ENCODE data around the gene APOA5. TPM values are rescaled to one million over a fixed set of nuclear protein-coding genes. Genes with fewer than 3 reads are reported as not detected.
A peak's percentile ranks its signal among the peaks of the same experiment; 100 is the strongest.

Gene APOA5
- total and polyA plus RNA-seq, 2 of the 13 experiments (the other 11 are each of a cell fraction or from before 2014, with no cell fraction given), result 44.0 to 49.1 TPM

- TF ChIP-seq MIXL1 (CRISPR knock-in tag; IDR thresholded peaks at IDR 0.05) (peak; percentile 57; the same call in 1 of the 2 replicates), ZNF766 (CRISPR knock-in tag; IDR thresholded peaks at IDR 0.05; ENCODE audit: borderline replicate concordance) (no peak), GFI1 (CRISPR knock-in tag; IDR thresholded peaks at IDR 0.05; ENCODE audit: borderline replicate concordance) (peak; percentile 73; the same call in 1 of the 2 replicates), ZIK1 (CRISPR knock-in tag; IDR thresholded peaks at IDR 0.05; ENCODE audit: borderline replicate concordance, low read depth) (peak; percentile 72; the same call in 1 of the 2 replicates), NONO (IDR thresholded peaks at IDR 0.05) (no peak), NONO (CRISPR knock-in tag; conservative IDR thresholded peaks at IDR 0.05) (peak; percentile 88), MAZ (IDR thresholded peaks at IDR 0.05; ENCODE audit: borderline replicate concordance, low read depth, low read length) (peak; percentile 91), MAZ (CRISPR knock-in tag; IDR thresholded peaks at IDR 0.05; ENCODE audit: low read depth) (peak; percentile 98), JUND (CRISPR knock-in tag; IDR thresholded peaks at IDR 0.05) (0 out of 2 replicates have a peak, but pooled peaks have one; percentile 8), ZSCAN21 (CRISPR knock-in tag; IDR thresholded peaks at IDR 0.05; ENCODE audit: borderline replicate concordance) (peak; percentile 94), FOXP1 (IDR thresholded peaks at IDR 0.05) (no peak), FOXP1 (CRISPR knock-in tag; IDR thresholded peaks at IDR 0.05) (no peak), NFE2L1 (CRISPR knock-in tag; IDR thresholded peaks at IDR 0.05; ENCODE audit: borderline replicate concordance) (no peak), ELF3 (CRISPR knock-in tag; IDR thresholded peaks at IDR 0.05) (peak; percentile 91), RBFOX2 (IDR thresholded peaks at IDR 0.05; ENCODE audit: low read depth, low read length) (peak; percentile 97), ZNF691 (CRISPR knock-in tag; IDR thresholded peaks at IDR 0.05; ENCODE audit: borderline replicate concordance, low read depth) (peak; percentile 92; the same call in 1 of the 2 replicates), SIX1 (CRISPR knock-in tag; IDR thresholded peaks at IDR 0.05; ENCODE audit: borderline replicate concordance) (no peak), ZFP41 (CRISPR knock-in tag; IDR thresholded peaks at IDR 0.05; ENCODE audit: borderline replicate concordance) (no peak), ZNF619 (CRISPR knock-in tag; IDR thresholded peaks at IDR 0.05) (no peak), KLF11 (CRISPR knock-in tag; IDR thresholded peaks at IDR 0.05) (0 out of 2 replicates have a peak, but pooled peaks have one; percentile 33), SUZ12 (IDR thresholded peaks at IDR 0.05; ENCODE audit: low read depth, low read length) (no peak), SATB2 (CRISPR knock-in tag; IDR thresholded peaks at IDR 0.05) (peak; percentile 65), ZFP36L1 (CRISPR knock-in tag; IDR thresholded peaks at IDR 0.05) (no peak), AGO1 (IDR thresholded peaks at IDR 0.05; ENCODE audit: low read depth, low read length, poor library complexity, severe bottlenecking) (peak; percentile 69), ZFP82 (CRISPR knock-in tag; IDR thresholded peaks at IDR 0.05; ENCODE audit: borderline replicate concordance) (0 out of 2 replicates have a peak, but pooled peaks have one; percentile 56)
- TF ChIP-seq, protein P1, sequence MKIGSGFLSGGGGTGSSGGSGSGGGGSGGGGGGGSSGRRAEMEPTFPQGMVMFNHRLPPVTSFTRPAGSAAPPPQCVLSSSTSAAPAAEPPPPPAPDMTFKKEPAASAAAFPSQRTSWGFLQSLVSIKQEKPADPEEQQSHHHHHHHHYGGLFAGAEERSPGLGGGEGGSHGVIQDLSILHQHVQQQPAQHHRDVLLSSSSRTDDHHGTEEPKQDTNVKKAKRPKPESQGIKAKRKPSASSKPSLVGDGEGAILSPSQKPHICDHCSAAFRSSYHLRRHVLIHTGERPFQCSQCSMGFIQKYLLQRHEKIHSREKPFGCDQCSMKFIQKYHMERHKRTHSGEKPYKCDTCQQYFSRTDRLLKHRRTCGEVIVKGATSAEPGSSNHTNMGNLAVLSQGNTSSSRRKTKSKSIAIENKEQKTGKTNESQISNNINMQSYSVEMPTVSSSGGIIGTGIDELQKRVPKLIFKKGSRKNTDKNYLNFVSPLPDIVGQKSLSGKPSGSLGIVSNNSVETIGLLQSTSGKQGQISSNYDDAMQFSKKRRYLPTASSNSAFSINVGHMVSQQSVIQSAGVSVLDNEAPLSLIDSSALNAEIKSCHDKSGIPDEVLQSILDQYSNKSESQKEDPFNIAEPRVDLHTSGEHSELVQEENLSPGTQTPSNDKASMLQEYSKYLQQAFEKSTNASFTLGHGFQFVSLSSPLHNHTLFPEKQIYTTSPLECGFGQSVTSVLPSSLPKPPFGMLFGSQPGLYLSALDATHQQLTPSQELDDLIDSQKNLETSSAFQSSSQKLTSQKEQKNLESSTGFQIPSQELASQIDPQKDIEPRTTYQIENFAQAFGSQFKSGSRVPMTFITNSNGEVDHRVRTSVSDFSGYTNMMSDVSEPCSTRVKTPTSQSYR (CRISPR knock-in tag; IDR thresholded peaks at IDR 0.05; ENCODE audit: borderline replicate concordance), result peak; percentile 68; the same call in 1 of the 2 replicates
- TF ChIP-seq, protein P2, sequence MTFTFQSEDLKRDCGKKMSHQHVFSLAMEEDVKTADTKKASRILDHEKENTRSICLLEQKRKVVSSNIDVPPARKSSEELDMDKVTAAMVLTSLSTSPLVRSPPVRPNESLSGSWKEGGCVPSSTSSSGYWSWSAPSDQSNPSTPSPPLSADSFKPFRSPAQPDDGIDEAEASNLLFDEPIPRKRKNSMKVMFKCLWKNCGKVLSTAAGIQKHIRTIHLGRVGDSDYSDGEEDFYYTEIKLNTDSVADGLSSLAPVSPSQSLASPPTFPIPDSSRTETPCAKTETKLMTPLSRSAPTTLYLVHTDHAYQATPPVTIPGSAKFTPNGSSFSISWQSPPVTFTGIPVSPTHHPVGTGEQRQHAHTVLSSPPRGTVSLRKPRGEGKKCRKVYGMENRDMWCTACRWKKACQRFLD (CRISPR knock-in tag; IDR thresholded peaks at IDR 0.05; ENCODE audit: borderline replicate concordance), result no peak; the same call in 1 of the 2 replicates
Measured at GRCh38 chr11:116772443-116773202, 19.1 kb downstream of the APOA5 start, which contains the start of gene BUD13 (continued).

All from HepG2 (cell line).